ENCODE data around the gene GRAMD1A. TPM values are rescaled to one million over a fixed set of nuclear protein-coding genes. Genes with fewer than 3 reads are reported as not detected.
A peak's percentile ranks its signal among the peaks of the same experiment; 100 is the strongest.
"Not testable (repeated sequence)": the region's sequence is repeated elsewhere in the genome, so short reads cannot be mapped to it uniquely, and the experiment has no call there.

GRAMD1A gene
- total RNA-seq, 1 donor from 2014 or later = 79.6 TPM

- Mint-ChIP-seq H3K4me3 (no peak overlapping the region), H3K4me1 (ENCODE audit: unreplicated experiment) (no peaks in the 10 kb centered on the region), H3K27me3 (peaks cover 9% of the 10 kb centered on the region), H3K36me3 (no peaks in the 10 kb centered on the region), H3K9me3 (no peaks in the 10 kb centered on the region), H3K27ac (no peak overlapping the region)
- no peak for DNase-seq (ENCODE audit: extremely low spot score, unreplicated experiment)
- no peak for TF ChIP-seq CTCF (conservative IDR thresholded peaks at IDR 0.05)
Observed at GRCh38 chr19:34990578-34991192, 9.4 kb upstream of the GRAMD1A start.

GRCh38 chr19:34991542-34992333 lies 8.4 kb upstream of the GRAMD1A start:
- no peak for DNase-seq (ENCODE audit: extremely low spot score, unreplicated experiment)
- Mint-ChIP-seq H3K27ac (peak overlapping the region; percentile 39), H3K4me1 (ENCODE audit: unreplicated experiment) (no peaks in the 10 kb centered on the region), H3K27me3 (peaks cover 9% of the 10 kb centered on the region), H3K9me3 (no peaks in the 10 kb centered on the region), H3K4me3 (no peak overlapping the region), H3K36me3 (no peaks in the 10 kb centered on the region)
- TF ChIP-seq CTCF (conservative IDR thresholded peaks at IDR 0.05) = no peak

- H3K36me3 Mint-ChIP-seq, H3K27ac Mint-ChIP-seq, H3K4me3 Mint-ChIP-seq: not testable (repeated sequence)
Observed at GRCh38 chr19:34992582-34992981, 7.5 kb upstream of the GRAMD1A start.

GRCh38 chr19:34994286-34994642 lies 5.9 kb upstream of the GRAMD1A start:
- no peak overlapping the region for H3K27ac Mint-ChIP-seq
- H3K4me1 Mint-ChIP-seq (ENCODE audit: unreplicated experiment) = peaks cover 13% of the 10 kb centered on the region
- H3K27me3 Mint-ChIP-seq = peaks cover 7% of the 10 kb centered on the region
- TF ChIP-seq CTCF (conservative IDR thresholded peaks at IDR 0.05) = no peak
- H3K4me3 Mint-ChIP-seq = no peak overlapping the region
- no peaks in the 10 kb centered on the region for H3K9me3 Mint-ChIP-seq
- no peak for DNase-seq (ENCODE audit: extremely low spot score, unreplicated experiment)
- H3K36me3 Mint-ChIP-seq = no peaks in the 10 kb centered on the region

More at GRCh38 chr19:34992582-34992981, 7.5 kb upstream of the GRAMD1A start:
- DNase-seq (ENCODE audit: extremely low spot score, unreplicated experiment); H3K4me1 Mint-ChIP-seq (ENCODE audit: unreplicated experiment); H3K27me3 Mint-ChIP-seq; H3K9me3 Mint-ChIP-seq: not testable (repeated sequence)

DNA sequence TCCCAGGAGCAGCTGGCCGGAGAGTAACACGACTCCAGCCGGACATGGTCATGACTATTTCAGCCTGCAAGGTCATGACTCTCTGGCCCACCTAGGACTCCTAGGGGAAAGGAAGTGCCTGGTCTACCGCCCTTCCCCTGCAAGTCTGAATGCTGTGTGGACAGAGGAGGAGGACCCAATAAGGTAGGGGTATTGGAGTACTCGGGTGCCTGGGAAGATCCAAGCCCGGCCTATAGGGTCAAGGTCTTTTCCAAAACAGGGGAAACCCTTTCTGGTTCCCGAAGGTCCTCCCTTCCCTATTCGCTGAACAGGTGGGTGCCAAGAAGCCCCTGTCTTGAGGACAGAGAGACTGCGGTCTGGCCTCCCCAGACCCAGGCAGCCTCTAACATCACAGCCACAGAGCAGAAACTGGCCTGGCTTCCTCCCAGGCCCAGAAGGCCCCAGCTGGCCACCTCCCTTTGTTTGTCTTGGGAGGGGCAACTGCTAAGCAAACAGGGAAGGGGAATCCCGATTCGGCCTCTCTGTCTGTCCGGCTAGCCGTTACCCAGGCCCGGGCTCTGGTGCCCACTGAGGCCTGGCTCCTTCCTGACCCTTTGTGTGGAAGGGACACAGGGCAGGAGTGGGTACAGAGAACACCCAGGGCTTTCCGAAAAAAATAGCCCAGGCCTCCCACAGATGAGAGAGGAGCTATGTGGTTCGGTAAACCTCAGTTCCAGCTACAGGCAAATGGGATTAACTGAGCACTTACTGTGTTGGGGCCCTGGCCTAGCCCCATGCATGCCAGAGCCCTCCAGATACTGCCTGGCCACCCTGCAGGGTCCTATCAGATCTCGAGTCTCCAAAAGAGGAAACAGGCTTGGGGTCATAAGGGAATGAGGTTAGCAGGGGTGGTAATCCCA lies 5.2 kb upstream of the GRAMD1A start:
- H3K36me3 Mint-ChIP-seq = no peaks in the 10 kb centered on the region
- no peaks in the 10 kb centered on the region for H3K9me3 Mint-ChIP-seq

More for the DNA sequence above, 5.2 kb upstream of the GRAMD1A start:
- Mint-ChIP-seq H3K4me1 (ENCODE audit: unreplicated experiment) (peaks cover 15% of the 10 kb centered on the region), H3K4me3 (no peak overlapping the region), H3K27ac (no peak overlapping the region), H3K27me3 (peaks cover 6% of the 10 kb centered on the region)
- no peak for TF ChIP-seq CTCF (conservative IDR thresholded peaks at IDR 0.05)
- DNase-seq (ENCODE audit: extremely low spot score, unreplicated experiment) = no peak

All from type B pancreatic cell (in vitro differentiated cells).